Prostate gland (tissue), 2 donors: ENCODE measurements around the gene UBE2E1. TPM values are rescaled to one million over a fixed set of nuclear protein-coding genes. Genes with fewer than 3 reads are reported as not detected.
"Not testable (repeated sequence)": the region's sequence is repeated elsewhere in the genome, so short reads cannot be mapped to it uniquely, and the experiment has no call there.

Source experiments
- DNase-seq: peaks from one replicate; pipeline ENCODE4 v3.0.0-alpha.2; 2019; ENCODE audit warnings: low spot score
- H3K27ac ChIP-seq, 2 donors: fragments of 200-600 bp; sonication (generic); 2 replicates each; pipeline ENCODE4 v1.5.1; 2017 to 2019
- H3K27me3 ChIP-seq: fragments of 200-600 bp; sonication (generic); replicated peaks from 2 replicates; pipeline ENCODE4 v1.5.1; 2019; ENCODE audit not compliant: insufficient read depth
- H3K36me3 ChIP-seq, 2 donors: fragments of 200-600 bp; sonication (generic); 1 replicate in 1 of 2; 2 replicates in 1 of 2; pipeline versions ENCODE4 v1.5.1 to v1.8.1; 2017 to 2019
- H3K4me1 ChIP-seq: fragments of 200-600 bp; sonication (generic); replicated peaks from 2 replicates; pipeline ENCODE4 v1.5.1; 2019
- H3K4me3 ChIP-seq, 2 donors: fragments of 200-600 bp; sonication (generic); 2 replicates each; pipeline ENCODE4 v1.5.1; 2017 to 2019
- H3K9me3 ChIP-seq: fragments of 200-600 bp; sonication (generic); 2 replicates; pipeline ENCODE4 v1.5.1; 2017
- CTCF ChIP-seq, 4 experiments: fragments of 200-600 bp in 2 of 4; fragments of 450-650 bp in 2 of 4; sonication (generic) in 2 of 4; IDR thresholded peaks; 1 replicate in 3 of 4; 2 replicates in 1 of 4; pipeline ENCODE4 v1.5.1; 2016 to 2019; ENCODE audit warnings: antibody characterized with exemption in 4 of 4, mild to moderate bottlenecking in 2 of 4, moderate library complexity in 2 of 4
- POLR2A ChIP-seq: fragments of 450-650 bp; IDR thresholded peaks from one replicate; pipeline ENCODE4 v1.6.1; 2016; ENCODE audit warnings: antibody characterized with exemption, mild to moderate bottlenecking
- POLR2AphosphoS5 ChIP-seq: sonication (generic); formaldehyde crosslinking; IDR thresholded peaks from one replicate; pipeline ENCODE4 v1.6.1; 2017; ENCODE audit warnings: antibody characterized with exemption
- WGBS: methylation state at CpG from one replicate; pipeline ENCODE4 v1.1.5; 2018; 5-methylcytosine and 5-hydroxymethylcytosine counted together
- intact Hi-C: fragments of 100-400 bp; cut with DNase I; formaldehyde crosslinking; loops from one replicate; pipeline ENCODE4 v1.14.2; 2022
- total RNA-seq, 2 donors: library from RNA; depleted of rRNA; stranded (reverse); fragments of >200 nt; gene quantifications; one replicate each; pipeline ENCODE4 v1.1.0, GENCODE V29; 2016

The UBE2E1 gene
- total RNA-seq, 2 donors from 2014 or later, result 77.8 to 92.1 TPM

GRCh38 chr3:23895181-23895580 is 89.4 kb downstream of the UBE2E1 start:
- H3K27ac ChIP-seq, result no peak overlapping the region
- DNase-seq, result no peak
- H3K9me3 ChIP-seq, result no peaks in the 10 kb centered on the region
- WGBS, result 81% methylated on average over 4 of the region's 4 CpGs
- H3K27me3 ChIP-seq, result no peaks in the 10 kb centered on the region
- no peaks in the 10 kb centered on the region for H3K36me3 ChIP-seq
- intact Hi-C loops, result loop anchor here (10.0 kb wide), 1 partner anchor 90 kb away; no protein-coding TSS in a partner anchor
- H3K4me3 ChIP-seq, result no peak overlapping the region
- TF ChIP-seq POLR2AphosphoS5 (no peak), CTCF (IDR thresholded peaks at IDR 0.05) (no peak), POLR2A (no peak)
- no peaks in the 10 kb centered on the region for H3K4me1 ChIP-seq

DNA sequence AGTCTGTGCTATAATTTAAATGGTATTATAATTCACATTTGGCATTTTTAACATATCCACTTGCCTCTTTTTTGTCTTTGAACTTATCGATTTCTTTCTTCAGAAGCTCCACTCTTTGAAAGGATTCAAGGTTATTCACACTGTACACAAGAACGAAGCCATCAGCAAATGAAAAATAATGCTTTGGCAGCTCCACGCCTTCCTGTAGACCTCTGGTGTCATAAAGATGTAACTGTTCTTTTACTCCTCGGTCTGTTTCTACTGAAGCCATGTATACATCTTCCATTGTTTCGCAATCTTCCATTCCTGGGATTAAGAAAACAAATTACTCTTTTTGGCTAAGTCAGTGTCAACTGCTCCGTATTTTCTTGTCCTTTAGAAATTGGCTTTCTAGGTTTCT is 95.0 kb downstream of the UBE2E1 start:
- H3K4me1 ChIP-seq, result no peaks in the 10 kb centered on the region
- no peak overlapping the region for H3K4me3 ChIP-seq
- TF ChIP-seq CTCF (IDR thresholded peaks at IDR 0.05) (no peak), POLR2AphosphoS5 (no peak), POLR2A (no peak)
- no peaks in the 10 kb centered on the region for H3K36me3 ChIP-seq
- intact Hi-C loops, result no loop called here
- 82% methylated on average over 6 of the region's 6 CpGs for WGBS
- H3K9me3 ChIP-seq, result no peaks in the 10 kb centered on the region
- DNase-seq, result no peak
- no peaks in the 10 kb centered on the region for H3K27me3 ChIP-seq
- H3K27ac ChIP-seq, result no peak overlapping the region

- no peak for DNase-seq
- no peaks in the 10 kb centered on the region for H3K9me3 ChIP-seq
- no peak overlapping the region for H3K27ac ChIP-seq
- no peaks in the 10 kb centered on the region for H3K4me1 ChIP-seq
- H3K36me3 ChIP-seq, result no peaks in the 10 kb centered on the region
- intact Hi-C loops, result no loop called here
- no peaks in the 10 kb centered on the region for H3K27me3 ChIP-seq
- no peak overlapping the region for H3K4me3 ChIP-seq
- no peak for TF ChIP-seq POLR2A
- no peak for TF ChIP-seq POLR2AphosphoS5
- TF ChIP-seq CTCF (IDR thresholded peaks at IDR 0.05), result no peak
Measured at GRCh38 chr3:23904545-23904944, 98.8 kb downstream of the UBE2E1 start.

GRCh38 chr3:23909341-23909740 is 103.6 kb downstream of the UBE2E1 start:
- Histone ChIP-seq H3K27ac (no peak overlapping the region), H3K9me3 (no peaks in the 10 kb centered on the region), H3K4me1 (peaks cover 3% of the 10 kb centered on the region), H3K27me3 (no peaks in the 10 kb centered on the region), H3K4me3 (no peak overlapping the region), H3K36me3 (no peaks in the 10 kb centered on the region)
- DNase-seq, result no peak
- TF ChIP-seq POLR2AphosphoS5 (no peak), CTCF (IDR thresholded peaks at IDR 0.05) (no peak), POLR2A (no peak)
- 87% methylated on average over 7 of the region's 7 CpGs for WGBS
- intact Hi-C loops, result no loop called here

DNA sequence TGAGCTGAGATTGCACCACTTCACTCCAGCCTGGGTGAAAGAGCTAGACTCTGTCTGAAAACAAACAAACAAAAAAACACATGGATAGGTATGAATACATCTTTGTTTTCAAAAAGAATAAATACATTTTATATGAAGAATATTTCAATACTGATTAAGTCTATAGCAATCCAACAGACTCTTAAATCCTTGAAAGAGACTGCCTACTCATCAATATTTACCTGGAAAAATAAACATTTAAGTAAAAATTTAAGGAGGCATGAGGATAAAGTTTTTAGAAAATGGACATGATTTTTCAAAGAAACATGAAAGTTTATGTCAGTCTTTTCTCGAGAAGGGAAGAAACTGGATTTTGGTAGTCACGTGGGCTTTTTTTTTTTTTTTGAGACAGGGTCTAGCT is 105.6 kb downstream of the UBE2E1 start:
- H3K4me3 ChIP-seq, result no peak overlapping the region
- no peaks in the 10 kb centered on the region for H3K36me3 ChIP-seq
- peaks cover 3% of the 10 kb centered on the region for H3K4me1 ChIP-seq
- no peak for DNase-seq
- intact Hi-C loops, result no loop called here
- TF ChIP-seq POLR2A, result no peak
- H3K9me3 ChIP-seq, result no peaks in the 10 kb centered on the region
- no peak overlapping the region for H3K27ac ChIP-seq
- 89% methylated on average over 2 of the region's 2 CpGs for WGBS
- H3K27me3 ChIP-seq, result no peaks in the 10 kb centered on the region

DNA sequence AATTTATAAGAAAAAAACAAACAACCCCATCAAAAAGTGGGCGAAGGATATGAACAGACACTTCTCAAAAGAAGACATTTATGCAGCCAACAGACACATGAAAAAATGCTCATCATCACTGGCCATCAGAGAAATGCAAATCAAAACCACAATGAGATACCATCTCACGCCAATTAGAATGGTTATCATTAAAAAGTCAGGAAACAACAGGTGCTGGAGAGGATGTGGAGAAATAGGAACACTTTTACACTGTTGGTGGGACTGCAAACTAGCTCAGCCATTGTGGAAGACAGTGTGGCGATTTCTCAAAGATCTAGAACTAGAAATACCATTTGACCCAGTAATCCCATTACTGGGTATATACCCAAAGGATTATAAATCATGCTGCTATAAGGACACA is 106.6 kb downstream of the UBE2E1 start:
- H3K4me3 ChIP-seq, H3K27me3 ChIP-seq, DNase-seq, intact Hi-C loops, H3K36me3 ChIP-seq, H3K27ac ChIP-seq, H3K4me1 ChIP-seq, H3K9me3 ChIP-seq: not testable (repeated sequence)
- 96% methylated on average over 3 of the region's 3 CpGs for WGBS
